Measurements from ENCODE around the gene MAP2K5.

Gene MAP2K5

GRCh38 chr15:67603063-67603462 is 60.6 kb downstream of the MAP2K5 start:
- no peak for TF ChIP-seq CTCF (IDR thresholded peaks at IDR 0.05; ENCODE audit: low read depth, low read length)
- no peak overlapping the region for H3K4me3 ChIP-seq (replicated peaks in 1 of 2; ENCODE audit: low read depth in 2 of 2, low read length in 2 of 2)
- DNase-seq (ENCODE audit: low read depth in 2 of 2), result no peak

GRCh38 chr15:67605871-67606270 is 63.4 kb downstream of the MAP2K5 start:
- no peak overlapping the region for H3K4me3 ChIP-seq (replicated peaks in 1 of 2; ENCODE audit: low read depth in 2 of 2, low read length in 2 of 2)
- no peak for TF ChIP-seq CTCF (IDR thresholded peaks at IDR 0.05; ENCODE audit: low read depth, low read length)
- no peak for DNase-seq (ENCODE audit: low read depth in 2 of 2)

GRCh38 chr15:67606742-67607141 is 64.2 kb downstream of the MAP2K5 start:
- TF ChIP-seq CTCF (IDR thresholded peaks at IDR 0.05; ENCODE audit: low read depth, low read length), result no peak
- H3K4me3 ChIP-seq (replicated peaks in 1 of 2; ENCODE audit: low read depth in 2 of 2, low read length in 2 of 2), result no peak overlapping the region
- no peak for DNase-seq (ENCODE audit: low read depth in 2 of 2)

GRCh38 chr15:67607329-67607728 is 64.8 kb downstream of the MAP2K5 start:
- H3K4me3 ChIP-seq (replicated peaks in 1 of 2; ENCODE audit: low read depth in 2 of 2, low read length in 2 of 2), result no peak overlapping the region
- TF ChIP-seq CTCF (IDR thresholded peaks at IDR 0.05; ENCODE audit: low read depth, low read length), result no peak
- DNase-seq (ENCODE audit: low read depth in 2 of 2), result no peak

GRCh38 chr15:67607959-67608637 is 65.6 kb downstream of the MAP2K5 start:
- H3K4me3 ChIP-seq (replicated peaks in 1 of 2; ENCODE audit: low read depth in 2 of 2, low read length in 2 of 2), result no peak overlapping the region
- TF ChIP-seq CTCF (IDR thresholded peaks at IDR 0.05; ENCODE audit: low read depth, low read length), result no peak
- no peak for DNase-seq (ENCODE audit: low read depth in 2 of 2)

GRCh38 chr15:67608638-67608959 is 66.1 kb downstream of the MAP2K5 start:
- no peak overlapping the region for H3K4me3 ChIP-seq (replicated peaks in 1 of 2; ENCODE audit: low read depth in 2 of 2, low read length in 2 of 2)
- TF ChIP-seq CTCF (IDR thresholded peaks at IDR 0.05; ENCODE audit: low read depth, low read length), result no peak
- DNase-seq (ENCODE audit: low read depth in 2 of 2), result no peak

All from cardiac fibroblast (primary cell).